ENCODE data around the gene MPRIP. TPM values are rescaled to one million over a fixed set of nuclear protein-coding genes. Genes with fewer than 3 reads are reported as not detected.
"Not testable (repeated sequence)": the region's sequence is repeated elsewhere in the genome, so short reads cannot be mapped to it uniquely, and the experiment has no call there.

MPRIP gene
- total RNA-seq, 1 experiment from 2014 or later, result 132 TPM

- peaks cover 0 to 3% of the 10 kb centered on the region in 2 experiments; a peak in 1 of 5 replicates for H3K9me3 Mint-ChIP-seq
- DNase-seq, result no peak
Measured at GRCh38 chr17:17004251-17004996, 37.8 kb upstream of the MPRIP start.

DNA sequence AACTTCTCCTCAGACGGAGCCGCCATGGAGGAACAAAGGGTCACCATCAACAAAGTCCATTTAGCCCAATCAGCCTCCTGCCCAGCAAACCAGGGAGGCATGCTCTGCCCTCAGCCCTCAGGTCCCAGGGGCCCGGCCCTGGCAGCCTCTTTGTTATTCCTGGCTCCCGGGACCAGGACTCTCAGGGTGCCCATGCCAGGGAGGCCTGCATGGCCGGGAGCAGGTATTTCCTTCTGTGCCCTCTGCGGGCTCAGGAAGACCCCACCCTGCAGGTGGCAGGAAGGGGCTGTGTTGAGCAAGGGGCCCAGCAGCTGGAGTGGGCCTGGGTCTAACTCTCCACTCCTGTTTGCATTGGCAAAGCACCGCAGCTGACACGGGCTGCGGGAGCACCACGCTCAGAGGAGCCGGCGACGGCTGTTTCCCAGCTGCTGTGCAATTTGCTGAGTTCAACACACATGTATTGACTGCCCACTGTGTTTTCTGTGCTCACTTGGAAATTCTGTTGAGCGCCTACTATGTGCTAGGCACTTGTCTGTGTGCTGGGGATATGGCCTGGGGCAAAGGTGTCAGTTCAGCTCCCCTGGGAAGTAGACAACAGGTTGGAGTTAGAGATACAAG is 37.2 kb upstream of the MPRIP start:
- not testable (repeated sequence) for H3K4ac ChIP-seq (ENCODE audit: low read depth, low read length); H3K9me3 Mint-ChIP-seq; H2AFZ ChIP-seq (ENCODE audit: low read length); H3K27ac ChIP-seq (ENCODE audit: insufficient read length, low read depth, low read length); H2BK20ac ChIP-seq (ENCODE audit: low read depth, low read length, poor library complexity, severe bottlenecking); H4K20me1 ChIP-seq (ENCODE audit: control insufficient read depth, insufficient read depth, insufficient read length); H2BK12ac ChIP-seq (ENCODE audit: insufficient read length, low read depth, low read length); H2BK15ac ChIP-seq (ENCODE audit: low read depth, low read length); H4K91ac ChIP-seq (ENCODE audit: insufficient read length, low read depth, low read length); H3K79me1 ChIP-seq (ENCODE audit: insufficient read depth, low read depth, low read length, poor library complexity, severe bottlenecking); H3T11ph ChIP-seq (ENCODE audit: low read length); H3K4me2 ChIP-seq (ENCODE audit: insufficient read depth, insufficient read length, low read length); H3K4me1 ChIP-seq (ENCODE audit: insufficient read depth, low read length); H4K8ac ChIP-seq (replicated peaks; ENCODE audit: insufficient read length, low read depth, low read length); H3K9ac ChIP-seq (ENCODE audit: extremely low read depth, insufficient read length, low read length); H3K18ac ChIP-seq (ENCODE audit: insufficient read length, low read depth, low read length); DNase-seq; H3K23ac ChIP-seq (ENCODE audit: insufficient read length, low read depth, low read length); H2BK5ac ChIP-seq (ENCODE audit: insufficient read length, low read length); H3K27me3 Mint-ChIP-seq (ENCODE audit: low read depth); H3K9me3 ChIP-seq (ENCODE audit: control insufficient read depth, low read depth, low read length); H3K4me3 Mint-ChIP-seq; H3K23me2 ChIP-seq (ENCODE audit: insufficient read length, low read depth, low read length, poor library complexity, severe bottlenecking); H2AK5ac ChIP-seq (ENCODE audit: insufficient read length, low read length); H4K5ac ChIP-seq (ENCODE audit: insufficient read length, low read depth, low read length); H3K79me2 ChIP-seq (ENCODE audit: insufficient read depth, low read length); H3K27me3 ChIP-seq (ENCODE audit: insufficient read depth, low read length); H3K14ac ChIP-seq (ENCODE audit: insufficient read depth, low read length); H2BK120ac ChIP-seq (ENCODE audit: low read depth, low read length, poor library complexity, severe bottlenecking); H3K36me3 Mint-ChIP-seq (ENCODE audit: insufficient read depth in 1 of 3, low read depth in 3 of 3); H3K56ac ChIP-seq (ENCODE audit: insufficient read length, low read depth, low read length)
- H3K27ac Mint-ChIP-seq, result peak overlapping the region in 2 of 3 experiments; percentile 28 to 76; a peak in 3 of 7 replicates
- no CpG with 5 or more reads among the region's 14 CpGs for WGBS (ENCODE audit: extremely low coverage, insufficient read length, low lambda C conversion rate)
- peaks cover 13 to 23% of the 10 kb centered on the region in 2 experiments for H3K4me1 Mint-ChIP-seq

More at GRCh38 chr17:17004251-17004996, 37.8 kb upstream of the MPRIP start:
- Mint-ChIP-seq H3K36me3 (ENCODE audit: insufficient read depth in 1 of 3, low read depth in 3 of 3) (no peaks in the 10 kb centered on the region), H3K27ac (peak overlapping the region; percentile 42 to 59 (median 58); a peak in 5 of 7 replicates), H3K4me3 (no peak overlapping the region), H3K27me3 (ENCODE audit: low read depth) (peaks cover 3% of the 10 kb centered on the region), H3K4me1 (peaks cover 11 to 19% of the 10 kb centered on the region in 2 experiments)
- no peaks in the 10 kb centered on the region for H3K79me1 ChIP-seq (ENCODE audit: insufficient read depth, low read depth, low read length, poor library complexity, severe bottlenecking)
- TF ChIP-seq CTCF (conservative IDR thresholded peaks at IDR 0.05), result no peak
- no peak overlapping the region for H3K4ac ChIP-seq (ENCODE audit: low read depth, low read length)
- no peak overlapping the region for H3T11ph ChIP-seq (ENCODE audit: low read length)
- H3K4me2 ChIP-seq (ENCODE audit: insufficient read depth, insufficient read length, low read length), result no peak overlapping the region
- H4K20me1 ChIP-seq (ENCODE audit: control insufficient read depth, insufficient read depth, insufficient read length), result no peaks in the 10 kb centered on the region
- H3K27ac ChIP-seq (ENCODE audit: insufficient read length, low read depth, low read length), result no peak overlapping the region
- no peak overlapping the region for H3K9ac ChIP-seq (ENCODE audit: extremely low read depth, insufficient read length, low read length)
- no CpG with 5 or more reads among the region's 19 CpGs for WGBS (ENCODE audit: extremely low coverage, insufficient read length, low lambda C conversion rate)
- H2AFZ ChIP-seq (ENCODE audit: low read length), result no peak overlapping the region
- H2BK12ac ChIP-seq (ENCODE audit: insufficient read length, low read depth, low read length), result no peak overlapping the region
- no peak overlapping the region for H2BK120ac ChIP-seq (ENCODE audit: low read depth, low read length, poor library complexity, severe bottlenecking)
- H4K8ac ChIP-seq (replicated peaks; ENCODE audit: insufficient read length, low read depth, low read length), result no peak overlapping the region
- H2BK5ac ChIP-seq (ENCODE audit: insufficient read length, low read length), result no peak overlapping the region
- H3K14ac ChIP-seq (ENCODE audit: insufficient read depth, low read length), result no peak overlapping the region
- no peaks in the 10 kb centered on the region for H3K9me3 ChIP-seq (ENCODE audit: control insufficient read depth, low read depth, low read length)
- H4K5ac ChIP-seq (ENCODE audit: insufficient read length, low read depth, low read length), result no peak overlapping the region
- H3K27me3 ChIP-seq (ENCODE audit: insufficient read depth, low read length), result no peaks in the 10 kb centered on the region
- no peak overlapping the region for H4K91ac ChIP-seq (ENCODE audit: insufficient read length, low read depth, low read length)
- no peaks in the 10 kb centered on the region for H3K4me1 ChIP-seq (ENCODE audit: insufficient read depth, low read length)
- no peak overlapping the region for H2AK5ac ChIP-seq (ENCODE audit: insufficient read length, low read length)
- no peak overlapping the region for H2BK20ac ChIP-seq (ENCODE audit: low read depth, low read length, poor library complexity, severe bottlenecking)
- no peak overlapping the region for H3K56ac ChIP-seq (ENCODE audit: insufficient read length, low read depth, low read length)
- no peak overlapping the region for H3K18ac ChIP-seq (ENCODE audit: insufficient read length, low read depth, low read length)
- H3K23ac ChIP-seq (ENCODE audit: insufficient read length, low read depth, low read length), result no peak overlapping the region
- no peaks in the 10 kb centered on the region for H3K79me2 ChIP-seq (ENCODE audit: insufficient read depth, low read length)
- H2BK15ac ChIP-seq (ENCODE audit: low read depth, low read length), result no peak overlapping the region
- no peaks in the 10 kb centered on the region for H3K23me2 ChIP-seq (ENCODE audit: insufficient read length, low read depth, low read length, poor library complexity, severe bottlenecking)

Measured in H9 (cell line).